ENCODE measurements around the gene IL3. TPM values are rescaled to one million over a fixed set of nuclear protein-coding genes. Genes with fewer than 3 reads are reported as not detected.
A peak's percentile ranks its signal among the peaks of the same experiment; 100 is the strongest.

The IL3 gene, protein sequence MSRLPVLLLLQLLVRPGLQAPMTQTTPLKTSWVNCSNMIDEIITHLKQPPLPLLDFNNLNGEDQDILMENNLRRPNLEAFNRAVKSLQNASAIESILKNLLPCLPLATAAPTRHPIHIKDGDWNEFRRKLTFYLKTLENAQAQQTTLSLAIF
- total RNA-seq, result not detected
- not detected for total RNA-seq (2013)
- 0 to 198 (median 0.57) reads per million in 29 experiments for total RNA-seq

DNA sequence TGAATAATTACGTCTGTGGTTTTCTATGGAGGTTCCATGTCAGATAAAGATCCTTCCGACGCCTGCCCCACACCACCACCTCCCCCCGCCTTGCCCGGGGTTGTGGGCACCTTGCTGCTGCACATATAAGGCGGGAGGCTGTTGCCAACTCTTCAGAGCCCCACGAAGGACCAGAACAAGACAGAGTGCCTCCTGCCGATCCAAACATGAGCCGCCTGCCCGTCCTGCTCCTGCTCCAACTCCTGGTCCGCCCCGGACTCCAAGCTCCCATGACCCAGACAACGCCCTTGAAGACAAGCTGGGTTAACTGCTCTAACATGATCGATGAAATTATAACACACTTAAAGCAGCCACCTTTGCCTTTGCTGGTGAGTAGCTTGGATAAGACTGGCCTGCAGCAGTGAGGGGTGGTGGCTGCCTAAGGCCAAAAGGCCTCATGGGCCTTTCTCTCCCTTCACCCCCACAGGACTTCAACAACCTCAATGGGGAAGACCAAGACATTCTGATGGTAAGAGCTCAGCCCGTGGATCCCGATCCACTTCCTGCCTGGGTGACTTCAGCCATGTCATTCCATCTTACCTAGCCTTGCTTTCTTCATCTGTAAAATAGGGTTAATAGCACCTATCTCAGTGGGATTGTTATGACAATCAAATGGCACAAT, at the start of gene IL3:
TSS of gene IL3 (plus strand) at position 155 of the 661 bp plus-strand sequence. CDS start at position 207, 52 bp downstream.
- ChIA-PET POLR2A (no interaction called here), CTCF (interaction anchor here (0.8 to 3.2 kb wide), 6 partner anchors 11 to 471 kb away, joined by 3 to 33 read pairs (median 6); no protein-coding TSS in a partner anchor)
- DNase-seq (peak in 2 of 35 experiments; percentile 2 to 18), ATAC-seq (replicated peaks in 1 of 4) (no peak)
- H3K27me3 Mint-ChIP-seq, result no peaks in the 10 kb centered on the region
- H3K4me3 Mint-ChIP-seq, result no peak within 1 kb of the TSS
- H3K27ac ChIP-seq (ENCODE audit: low read length), result no peak within 1 kb of the TSS
- H3K27me3 ChIP-seq (replicated peaks in 1 of 2; ENCODE audit: control insufficient read depth in 2 of 2, extremely low read depth in 1 of 2, insufficient read depth in 2 of 2, low read length in 1 of 2), result no peaks in the 10 kb centered on the region
- H3K27ac Mint-ChIP-seq, result no peak within 1 kb of the TSS
- no peaks in the 10 kb centered on the region for H3K9me3 ChIP-seq
- H3K36me3 Mint-ChIP-seq, result no peaks in the 10 kb centered on the region
- 95% methylated on average over 6 of the region's 16 CpGs for WGBS (ENCODE audit: insufficient coverage)
- H3K4me1 ChIP-seq (ENCODE audit: control insufficient read depth in 1 of 2, extremely low read depth in 1 of 2, insufficient read depth in 2 of 2, low read length in 2 of 2), result peaks cover 0 to 54% of the 10 kb centered on the region in 2 experiments
- H3K4me1 Mint-ChIP-seq, result peaks cover 26 to 58% (median 43%) of the 10 kb centered on the region in 3 donors
- no peaks in the 10 kb centered on the region for H3K36me3 ChIP-seq (ENCODE audit: control insufficient read depth in 2 of 2, extremely low read depth in 1 of 2, insufficient read depth in 1 of 2, low read length in 1 of 2)
- H3K9me3 Mint-ChIP-seq, result no peaks in the 10 kb centered on the region
- no peak within 1 kb of the TSS for H3K4me3 ChIP-seq (ENCODE audit: control insufficient read depth in 1 of 2, extremely low read depth in 1 of 2, low read length in 1 of 2)

DNA sequence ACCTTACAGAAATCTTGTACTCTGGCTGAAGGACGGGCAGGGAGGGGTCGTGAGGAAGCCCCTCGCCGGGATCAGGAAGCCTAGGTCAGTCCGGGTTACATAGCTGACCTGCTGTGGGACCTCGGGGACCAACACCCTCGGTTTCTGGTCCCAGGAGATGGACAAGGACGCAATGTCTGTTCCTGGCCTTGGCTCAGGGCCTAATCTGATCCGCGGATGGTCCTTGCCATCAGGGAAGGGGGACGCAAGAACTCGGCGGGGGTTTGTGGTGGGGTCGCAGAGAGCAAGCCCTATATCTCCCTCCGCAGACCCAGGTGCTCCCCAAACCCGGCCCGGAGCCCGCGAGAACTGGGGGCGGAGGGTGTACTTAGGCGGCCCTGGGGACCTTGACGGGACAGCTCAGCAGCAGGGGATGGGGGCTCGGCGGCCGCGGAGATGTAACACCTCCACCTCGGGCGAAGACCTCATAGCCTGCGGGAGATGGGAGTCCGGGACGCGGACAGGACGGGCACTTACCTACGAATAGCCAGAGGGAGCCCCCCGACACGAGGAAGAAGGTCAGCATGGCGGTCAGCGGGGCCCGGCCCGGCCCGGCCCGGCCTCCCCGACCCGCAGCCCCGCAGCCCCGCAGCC, 49.4 kb upstream of the IL3 start:
- H3K9me3 Mint-ChIP-seq, result no peaks in the 10 kb centered on the region
- ATAC-seq (replicated peaks in 1 of 4) (peak in 2 of 4 experiments; percentile 25 to 27), DNase-seq (peak in 2 of 35 experiments; percentile 5 to 13)

DNA sequence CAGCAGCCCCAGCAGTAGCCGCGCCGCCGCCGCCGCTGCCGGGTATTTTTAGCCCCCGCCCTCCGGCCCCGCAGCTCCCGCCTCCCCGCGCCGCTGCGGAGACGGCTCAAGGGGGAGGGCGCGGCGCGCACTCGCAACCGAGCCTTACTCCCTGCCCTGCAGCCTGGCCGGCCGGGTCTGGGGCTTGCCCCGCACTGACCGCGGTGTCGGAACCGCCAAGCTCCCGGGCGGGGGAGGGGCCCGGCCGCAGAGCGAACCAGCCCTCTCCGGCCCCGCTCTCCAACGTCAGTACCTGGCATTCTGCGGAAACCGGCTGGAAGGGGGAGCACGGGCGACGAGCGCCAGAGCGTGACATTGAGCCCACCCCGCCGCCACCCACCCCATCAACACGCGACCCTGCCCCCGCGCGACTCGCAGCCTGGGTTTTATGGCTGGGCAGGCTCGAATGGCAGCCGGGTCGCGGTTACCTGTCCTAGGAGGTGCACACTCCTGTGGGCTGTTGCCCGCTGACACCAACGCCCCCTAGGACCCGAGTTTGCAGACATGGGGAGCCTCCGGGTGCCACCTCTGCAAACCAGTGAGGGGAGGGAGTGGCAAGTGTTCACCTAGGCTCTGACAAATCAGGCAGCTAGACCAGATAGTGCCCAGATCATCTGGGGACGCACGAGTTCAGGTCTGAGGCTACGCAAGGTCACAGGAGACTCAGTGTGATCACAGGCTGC, 48.7 kb upstream of the IL3 start, which contains the start of gene ACSL6:
TSS of gene ACSL6 (minus strand) at position 37 of the 722 bp plus-strand sequence. CDS start 105 bp downstream, outside the sequence.
- CTCF ChIA-PET, result interaction anchor here (1.0 to 7.4 kb wide), 2 partner anchors 422 kb away, joined by 5 to 169 read pairs; no protein-coding TSS in a partner anchor
- Histone ChIP-seq H3K27me3 (replicated peaks in 1 of 2; ENCODE audit: control insufficient read depth in 2 of 2, extremely low read depth in 1 of 2, insufficient read depth in 2 of 2, low read length in 1 of 2) (peaks cover 0 to 46% of the 10 kb centered on the region in 2 experiments), H3K36me3 (ENCODE audit: control insufficient read depth in 2 of 2, extremely low read depth in 1 of 2, insufficient read depth in 1 of 2, low read length in 1 of 2) (no peaks in the 10 kb centered on the region), H3K27ac (ENCODE audit: low read length) (no peak within 1 kb of the TSS), H3K4me1 (ENCODE audit: control insufficient read depth in 1 of 2, extremely low read depth in 1 of 2, insufficient read depth in 2 of 2, low read length in 2 of 2) (peaks cover 1 to 25% of the 10 kb centered on the region in 2 experiments), H3K9me3 (no peaks in the 10 kb centered on the region), H3K4me3 (ENCODE audit: control insufficient read depth in 1 of 2, extremely low read depth in 1 of 2, low read length in 1 of 2) (peak within 1 kb of the TSS; percentile 47 to 58)
- 5% methylated on average over 52 of the region's 63 CpGs for WGBS (ENCODE audit: insufficient coverage)
- Mint-ChIP-seq H3K4me3 (peak within 1 kb of the TSS; percentile 76 to 84 (median 76)), H3K36me3 (no peaks in the 10 kb centered on the region), H3K27me3 (peaks cover 13 to 32% of the 10 kb centered on the region in 2 donors), H3K27ac (no peak within 1 kb of the TSS), H3K9me3 (no peaks in the 10 kb centered on the region), H3K4me1 (peaks cover 36 to 45% (median 38%) of the 10 kb centered on the region in 3 donors)
- ATAC-seq (replicated peaks in 1 of 4), result peak; percentile 75 to 79 (median 77)
- DNase-seq, result peak in 30 of 35 experiments; percentile 16 to 68 (median 38)
- POLR2A ChIA-PET, result interaction anchor here in 1 of 2 donors (0.5 kb wide), 1 partner anchor 465 kb away, joined by 3 read pairs; no protein-coding TSS in a partner anchor

More for the DNA sequence above, 49.4 kb upstream of the IL3 start:
- H3K27ac Mint-ChIP-seq, result no peak overlapping the region
- peak overlapping the region; percentile 76 to 84 (median 76) for H3K4me3 Mint-ChIP-seq
- no peaks in the 10 kb centered on the region for H3K9me3 ChIP-seq
- H3K27me3 ChIP-seq (replicated peaks in 1 of 2; ENCODE audit: control insufficient read depth in 2 of 2, extremely low read depth in 1 of 2, insufficient read depth in 2 of 2, low read length in 1 of 2), result peaks cover 0 to 44% of the 10 kb centered on the region in 2 experiments
- H3K4me1 Mint-ChIP-seq, result peaks cover 30 to 38% (median 31%) of the 10 kb centered on the region in 3 donors
- POLR2A ChIA-PET, result interaction anchor here in 1 of 2 donors (0.5 kb wide), 1 partner anchor 464 kb away, joined by 3 read pairs; no protein-coding TSS in a partner anchor
- CTCF ChIA-PET, result interaction anchor here (0.5 to 7.4 kb wide), 4 partner anchors 254 to 422 kb away, joined by 3 to 169 read pairs (median 6); no protein-coding TSS in a partner anchor
- no peaks in the 10 kb centered on the region for H3K36me3 Mint-ChIP-seq
- peaks cover 10 to 26% of the 10 kb centered on the region in 2 donors for H3K27me3 Mint-ChIP-seq
- no peak overlapping the region for H3K27ac ChIP-seq (ENCODE audit: low read length)
- WGBS (ENCODE audit: insufficient coverage), result 20% methylated on average over 42 of the region's 46 CpGs
- H3K4me3 ChIP-seq (ENCODE audit: control insufficient read depth in 1 of 2, extremely low read depth in 1 of 2, low read length in 1 of 2), result peak overlapping the region; percentile 47 to 57
- no peaks in the 10 kb centered on the region for H3K36me3 ChIP-seq (ENCODE audit: control insufficient read depth in 2 of 2, extremely low read depth in 1 of 2, insufficient read depth in 1 of 2, low read length in 1 of 2)
- peaks cover 0 to 25% of the 10 kb centered on the region in 2 experiments for H3K4me1 ChIP-seq (ENCODE audit: control insufficient read depth in 1 of 2, extremely low read depth in 1 of 2, insufficient read depth in 2 of 2, low read length in 2 of 2)

DNA sequence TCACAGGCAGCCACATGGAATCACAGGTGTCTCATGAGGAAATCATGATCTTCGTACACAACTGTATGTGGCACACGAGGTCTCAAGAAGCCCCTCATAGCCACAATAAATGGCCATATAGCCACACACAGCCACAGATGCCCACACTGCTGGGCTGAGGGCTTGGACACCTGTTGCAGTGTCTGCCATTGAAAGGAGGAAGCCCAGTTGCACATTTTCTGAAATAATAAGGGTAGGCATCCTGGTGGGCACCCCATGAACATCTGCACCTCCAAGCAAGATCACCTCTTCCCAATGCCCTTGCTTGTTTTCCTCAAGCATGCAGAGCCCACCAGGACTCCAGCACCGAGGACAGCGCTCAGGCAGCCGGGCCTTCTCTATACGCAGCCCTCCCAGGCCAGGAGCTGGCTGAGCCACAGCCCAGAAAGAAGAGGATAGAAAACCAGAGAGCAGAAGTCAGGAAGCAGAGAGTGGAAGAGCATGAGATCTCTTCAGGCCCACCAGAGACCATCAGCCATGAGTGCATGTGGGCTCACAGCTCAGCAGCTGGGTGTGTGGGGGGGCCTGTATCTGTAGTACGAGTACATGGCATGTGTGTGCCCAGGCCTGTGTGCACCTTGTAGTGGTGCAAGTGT, 48.0 kb upstream of the IL3 start:
- Mint-ChIP-seq H3K4me3 (peak overlapping the region; percentile 68 to 84 (median 75)), H3K36me3 (no peaks in the 10 kb centered on the region), H3K27ac (peak overlapping the region in 1 of 2 donors; percentile 16), H3K4me1 (peaks cover 42 to 51% (median 43%) of the 10 kb centered on the region in 3 donors), H3K9me3 (no peaks in the 10 kb centered on the region), H3K27me3 (peaks cover 13 to 36% of the 10 kb centered on the region in 2 donors)
- Histone ChIP-seq H3K36me3 (ENCODE audit: control insufficient read depth in 2 of 2, extremely low read depth in 1 of 2, insufficient read depth in 1 of 2, low read length in 1 of 2) (no peaks in the 10 kb centered on the region), H3K27me3 (replicated peaks in 1 of 2; ENCODE audit: control insufficient read depth in 2 of 2, extremely low read depth in 1 of 2, insufficient read depth in 2 of 2, low read length in 1 of 2) (peaks cover 0 to 48% of the 10 kb centered on the region in 2 experiments), H3K9me3 (no peaks in the 10 kb centered on the region), H3K4me3 (ENCODE audit: control insufficient read depth in 1 of 2, extremely low read depth in 1 of 2, low read length in 1 of 2) (peak overlapping the region in 1 of 2 donors; percentile 58), H3K4me1 (ENCODE audit: control insufficient read depth in 1 of 2, extremely low read depth in 1 of 2, insufficient read depth in 2 of 2, low read length in 2 of 2) (peaks cover 2 to 23% of the 10 kb centered on the region in 2 experiments), H3K27ac (ENCODE audit: low read length) (no peak overlapping the region)
- ATAC-seq (replicated peaks in 1 of 4), result no peak
- WGBS (ENCODE audit: insufficient coverage), result no CpG with 5 or more reads among the region's 7 CpGs
- ChIA-PET POLR2A (no interaction called here), CTCF (no interaction called here)
- peak in 8 of 35 experiments; percentile 12 to 31 (median 24) for DNase-seq

DNA sequence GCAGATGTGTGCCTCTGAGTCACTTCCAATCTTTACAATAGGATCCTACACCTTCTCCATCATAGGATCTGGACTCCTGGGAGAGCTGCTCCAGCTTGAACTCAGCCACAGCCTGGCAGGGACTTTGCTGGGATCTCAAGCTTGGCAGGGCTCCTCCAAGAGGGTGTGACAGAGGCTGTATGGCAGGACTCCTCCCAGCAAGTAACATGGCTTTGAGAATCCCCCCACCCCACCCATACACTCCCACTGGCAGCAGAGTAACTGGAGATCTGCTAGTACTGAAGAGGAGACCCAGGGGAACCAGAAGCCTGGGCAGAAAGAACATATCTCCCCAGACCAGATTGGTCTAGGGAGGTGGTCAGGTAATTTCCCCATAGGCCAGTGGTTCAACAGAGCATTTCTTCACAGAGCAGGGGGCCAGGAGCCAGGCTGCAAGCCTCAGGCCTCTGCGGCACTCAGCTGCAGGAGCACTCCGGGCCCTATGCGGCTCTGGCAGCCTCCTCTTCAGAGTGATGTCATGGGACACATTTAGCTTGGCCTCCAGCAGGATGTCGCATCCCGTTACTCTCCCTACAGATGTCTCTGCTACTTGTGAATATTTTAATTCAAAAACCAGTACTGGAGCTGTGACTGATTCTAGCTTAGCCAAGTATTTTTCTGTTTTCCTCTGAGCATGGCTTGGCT, 47.3 kb upstream of the IL3 start:
- Histone ChIP-seq H3K4me3 (ENCODE audit: control insufficient read depth in 1 of 2, extremely low read depth in 1 of 2, low read length in 1 of 2) (no peak overlapping the region), H3K36me3 (ENCODE audit: control insufficient read depth in 2 of 2, extremely low read depth in 1 of 2, insufficient read depth in 1 of 2, low read length in 1 of 2) (no peaks in the 10 kb centered on the region), H3K27me3 (replicated peaks in 1 of 2; ENCODE audit: control insufficient read depth in 2 of 2, extremely low read depth in 1 of 2, insufficient read depth in 2 of 2, low read length in 1 of 2) (peaks cover 0 to 50% of the 10 kb centered on the region in 2 experiments), H3K4me1 (ENCODE audit: control insufficient read depth in 1 of 2, extremely low read depth in 1 of 2, insufficient read depth in 2 of 2, low read length in 2 of 2) (peaks cover 2 to 23% of the 10 kb centered on the region in 2 experiments), H3K9me3 (no peaks in the 10 kb centered on the region), H3K27ac (ENCODE audit: low read length) (no peak overlapping the region)
- Mint-ChIP-seq H3K27me3 (peaks cover 17 to 36% of the 10 kb centered on the region in 2 donors), H3K4me3 (no peak overlapping the region), H3K9me3 (no peaks in the 10 kb centered on the region), H3K4me1 (peaks cover 42 to 51% (median 43%) of the 10 kb centered on the region in 3 donors), H3K36me3 (no peaks in the 10 kb centered on the region), H3K27ac (peak overlapping the region in 1 of 2 donors; percentile 16)
- DNase-seq (peak in 2 of 35 experiments; percentile 5 to 22), ATAC-seq (replicated peaks in 1 of 4) (no peak)
- WGBS (ENCODE audit: insufficient coverage), result 100% methylated on average over 4 of the region's 5 CpGs
- ChIA-PET CTCF (no interaction called here), POLR2A (no interaction called here)

All from T-cell (primary cell).